ENCODE results near the gene ANXA11.

ANXA11 gene

DNA sequence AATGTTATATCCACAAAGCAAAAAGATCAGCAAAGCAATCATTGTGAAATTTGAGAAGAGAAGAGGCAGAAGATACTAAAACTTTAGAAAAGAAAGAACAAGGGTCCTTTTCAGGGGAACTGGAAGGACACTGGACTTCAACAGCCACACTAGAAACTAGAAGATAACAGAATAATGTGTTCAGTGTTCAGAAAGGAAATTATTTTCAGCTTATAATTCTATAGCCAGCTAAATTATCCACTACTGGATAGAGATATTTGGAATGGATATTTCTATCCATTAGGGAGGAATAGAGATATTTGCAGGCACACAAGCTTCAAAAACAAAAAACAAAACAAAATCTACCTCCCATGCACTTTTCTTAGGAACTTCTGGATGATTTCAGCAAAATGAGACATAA lies 12.8 kb downstream of the ANXA11 start (continued):
- TF ChIP-seq, protein P1, sequence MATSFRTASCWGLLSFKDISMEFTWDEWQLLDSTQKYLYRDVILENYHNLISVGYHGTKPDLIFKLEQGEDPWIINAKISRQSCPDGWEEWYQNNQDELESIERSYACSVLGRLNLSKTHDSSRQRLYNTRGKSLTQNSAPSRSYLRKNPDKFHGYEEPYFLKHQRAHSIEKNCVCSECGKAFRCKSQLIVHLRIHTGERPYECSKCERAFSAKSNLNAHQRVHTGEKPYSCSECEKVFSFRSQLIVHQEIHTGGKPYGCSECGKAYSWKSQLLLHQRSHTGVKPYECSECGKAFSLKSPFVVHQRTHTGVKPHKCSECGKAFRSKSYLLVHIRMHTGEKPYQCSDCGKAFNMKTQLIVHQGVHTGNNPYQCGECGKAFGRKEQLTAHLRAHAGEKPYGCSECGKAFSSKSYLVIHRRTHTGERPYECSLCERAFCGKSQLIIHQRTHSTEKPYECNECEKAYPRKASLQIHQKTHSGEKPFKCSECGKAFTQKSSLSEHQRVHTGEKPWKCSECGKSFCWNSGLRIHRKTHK (tag by site-specific recombination; IDR thresholded peaks at IDR 0.05) = no peak
- TF ChIP-seq, protein P2, sequence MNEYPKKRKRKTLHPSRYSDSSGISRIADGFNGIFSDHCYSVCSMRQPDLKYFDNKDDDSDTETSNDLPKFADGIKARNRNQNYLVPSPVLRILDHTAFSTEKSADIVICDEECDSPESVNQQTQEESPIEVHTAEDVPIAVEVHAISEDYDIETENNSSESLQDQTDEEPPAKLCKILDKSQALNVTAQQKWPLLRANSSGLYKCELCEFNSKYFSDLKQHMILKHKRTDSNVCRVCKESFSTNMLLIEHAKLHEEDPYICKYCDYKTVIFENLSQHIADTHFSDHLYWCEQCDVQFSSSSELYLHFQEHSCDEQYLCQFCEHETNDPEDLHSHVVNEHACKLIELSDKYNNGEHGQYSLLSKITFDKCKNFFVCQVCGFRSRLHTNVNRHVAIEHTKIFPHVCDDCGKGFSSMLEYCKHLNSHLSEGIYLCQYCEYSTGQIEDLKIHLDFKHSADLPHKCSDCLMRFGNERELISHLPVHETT (tag by site-specific recombination; IDR thresholded peaks at IDR 0.05) = no peak

DNA sequence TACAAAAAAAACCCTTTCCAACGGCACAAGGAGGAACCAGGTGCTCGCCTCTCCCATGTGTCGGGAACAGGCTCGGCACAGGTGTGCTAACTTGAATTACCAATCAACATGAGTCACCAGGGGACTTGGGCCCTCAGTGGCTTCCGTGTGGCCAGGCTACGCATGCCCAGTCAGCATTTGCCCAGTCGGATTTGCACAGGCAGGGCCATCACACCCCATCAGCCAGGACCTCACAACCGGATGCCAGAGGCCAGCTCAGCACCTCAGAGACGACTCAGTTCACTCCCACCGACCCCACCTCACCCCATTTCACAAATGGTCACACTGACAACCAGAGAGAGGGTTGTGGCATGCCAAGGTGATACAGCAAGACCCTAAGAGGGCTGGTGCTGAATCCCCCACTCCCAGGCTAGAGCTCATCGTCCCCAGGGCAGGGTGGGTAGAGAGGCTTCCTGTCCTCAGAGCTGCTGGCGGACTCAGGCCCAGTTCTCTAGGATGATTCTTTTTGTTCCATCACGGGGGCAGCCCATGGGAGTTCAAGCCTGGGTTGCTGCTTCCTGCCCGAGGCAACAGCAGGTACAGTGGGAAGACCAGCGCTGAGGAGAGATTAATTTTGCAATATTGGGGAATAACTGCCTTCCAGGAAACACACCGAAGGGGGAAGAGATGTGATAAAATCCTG lies 13.6 kb downstream of the ANXA11 start:
- TF ChIP-seq, protein P1 (tag by site-specific recombination; IDR thresholded peaks at IDR 0.05) = no peak
- TF ChIP-seq ZNF133 (tag by site-specific recombination; IDR thresholded peaks at IDR 0.05) = no peak
- TF ChIP-seq, protein P3, sequence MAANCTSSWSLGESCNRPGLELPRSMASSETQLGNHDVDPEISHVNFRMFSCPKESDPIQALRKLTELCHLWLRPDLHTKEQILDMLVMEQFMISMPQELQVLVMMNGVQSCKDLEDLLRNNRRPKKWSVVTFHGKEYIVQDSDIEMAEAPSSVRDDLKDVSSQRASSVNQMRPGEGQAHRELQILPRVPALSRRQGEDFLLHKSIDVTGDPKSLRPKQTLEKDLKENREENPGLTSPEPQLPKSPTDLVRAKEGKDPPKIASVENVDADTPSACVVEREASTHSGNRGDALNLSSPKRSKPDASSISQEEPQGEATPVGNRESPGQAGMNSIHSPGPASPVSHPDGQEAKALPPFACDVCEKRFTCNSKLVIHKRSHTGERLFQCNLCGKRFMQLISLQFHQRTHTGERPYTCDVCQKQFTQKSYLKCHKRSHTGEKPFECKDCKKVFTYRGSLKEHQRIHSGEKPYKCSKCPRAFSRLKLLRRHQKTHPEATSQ (tag by site-specific recombination; IDR thresholded peaks at IDR 0.05) = no peak
- no peak for TF ChIP-seq GLIS1 (tag by site-specific recombination; IDR thresholded peaks at IDR 0.05)
- no peak for TF ChIP-seq ZNF114 (tag by site-specific recombination; IDR thresholded peaks at IDR 0.05)
- no peak for TF ChIP-seq FEZF1 (tag by site-specific recombination; IDR thresholded peaks at IDR 0.05)
- Histone ChIP-seq H3K27ac (ENCODE audit: extremely low read depth, low read depth, low read length) (no peak overlapping the region), H3K9me3 (ENCODE audit: control insufficient read depth, insufficient read depth, low read depth, low read length) (no peaks in the 10 kb centered on the region), H3K36me3 (ENCODE audit: control insufficient read depth in 2 of 2, insufficient read depth in 1 of 2, low read length in 2 of 2) (peaks cover 0 to 3% of the 10 kb centered on the region in 2 experiments; a peak in 1 of 3 replicates), H3K4me1 (ENCODE audit: control insufficient read depth, insufficient read depth, low read length) (no peaks in the 10 kb centered on the region), H3K4me3 (ENCODE audit: low read depth, low read length) (no peak overlapping the region)
- CTCF ChIA-PET = no interaction called here
- POLR2A ChIA-PET = no interaction called here

DNA sequence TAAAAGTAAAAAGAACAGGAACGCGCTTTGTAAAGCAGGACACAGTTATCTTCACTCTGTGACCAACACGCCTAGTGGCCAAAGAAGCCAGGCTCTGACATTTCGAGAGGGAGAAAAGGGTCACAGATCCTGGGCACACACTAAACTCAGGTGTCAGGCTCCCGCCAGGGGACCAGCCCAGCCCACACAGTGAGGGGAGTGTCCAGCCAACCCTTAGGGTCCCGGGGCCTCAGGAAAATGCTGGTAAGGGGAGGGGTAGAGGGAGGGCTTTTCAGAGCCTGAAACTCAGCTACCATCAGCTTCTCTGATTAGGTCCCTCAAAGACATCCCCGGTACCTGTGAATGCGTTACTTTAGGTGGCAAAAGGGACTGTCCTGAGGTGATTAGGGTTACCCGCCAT lies 16.6 kb downstream of the ANXA11 start:
- Histone ChIP-seq H3K4me3 (ENCODE audit: low read depth, low read length) (no peak overlapping the region), H3K27ac (ENCODE audit: extremely low read depth, low read depth, low read length) (no peak overlapping the region), H3K9me3 (ENCODE audit: control insufficient read depth, insufficient read depth, low read depth, low read length) (no peaks in the 10 kb centered on the region), H3K36me3 (ENCODE audit: control insufficient read depth in 2 of 2, insufficient read depth in 1 of 2, low read length in 2 of 2) (no peaks in the 10 kb centered on the region), H3K4me1 (ENCODE audit: control insufficient read depth, insufficient read depth, low read length) (no peaks in the 10 kb centered on the region)
- POLR2A ChIA-PET = interaction anchor here (1.4 kb wide), 1 partner anchor 15 kb away, joined by 3 read pairs; no protein-coding TSS in a partner anchor
- TF ChIP-seq, protein P4, sequence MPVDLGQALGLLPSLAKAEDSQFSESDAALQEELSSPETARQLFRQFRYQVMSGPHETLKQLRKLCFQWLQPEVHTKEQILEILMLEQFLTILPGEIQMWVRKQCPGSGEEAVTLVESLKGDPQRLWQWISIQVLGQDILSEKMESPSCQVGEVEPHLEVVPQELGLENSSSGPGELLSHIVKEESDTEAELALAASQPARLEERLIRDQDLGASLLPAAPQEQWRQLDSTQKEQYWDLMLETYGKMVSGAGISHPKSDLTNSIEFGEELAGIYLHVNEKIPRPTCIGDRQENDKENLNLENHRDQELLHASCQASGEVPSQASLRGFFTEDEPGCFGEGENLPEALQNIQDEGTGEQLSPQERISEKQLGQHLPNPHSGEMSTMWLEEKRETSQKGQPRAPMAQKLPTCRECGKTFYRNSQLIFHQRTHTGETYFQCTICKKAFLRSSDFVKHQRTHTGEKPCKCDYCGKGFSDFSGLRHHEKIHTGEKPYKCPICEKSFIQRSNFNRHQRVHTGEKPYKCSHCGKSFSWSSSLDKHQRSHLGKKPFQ (tag by site-specific recombination; IDR thresholded peaks at IDR 0.05) = no peak
- TF ChIP-seq ZNF2 (tag by site-specific recombination; IDR thresholded peaks at IDR 0.05) (no peak), SALL2 (tag by site-specific recombination; IDR thresholded peaks at IDR 0.05; ENCODE audit: borderline replicate concordance) (no peak), ZNF561 (tag by site-specific recombination; IDR thresholded peaks at IDR 0.05; ENCODE audit: borderline replicate concordance) (no peak)
- TF ChIP-seq, protein P5, sequence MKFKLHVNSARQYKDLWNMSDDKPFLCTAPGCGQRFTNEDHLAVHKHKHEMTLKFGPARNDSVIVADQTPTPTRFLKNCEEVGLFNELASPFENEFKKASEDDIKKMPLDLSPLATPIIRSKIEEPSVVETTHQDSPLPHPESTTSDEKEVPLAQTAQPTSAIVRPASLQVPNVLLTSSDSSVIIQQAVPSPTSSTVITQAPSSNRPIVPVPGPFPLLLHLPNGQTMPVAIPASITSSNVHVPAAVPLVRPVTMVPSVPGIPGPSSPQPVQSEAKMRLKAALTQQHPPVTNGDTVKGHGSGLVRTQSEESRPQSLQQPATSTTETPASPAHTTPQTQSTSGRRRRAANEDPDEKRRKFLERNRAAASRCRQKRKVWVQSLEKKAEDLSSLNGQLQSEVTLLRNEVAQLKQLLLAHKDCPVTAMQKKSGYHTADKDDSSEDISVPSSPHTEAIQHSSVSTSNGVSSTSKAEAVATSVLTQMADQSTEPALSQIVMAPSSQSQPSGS (tag by site-specific recombination; IDR thresholded peaks at IDR 0.05; ENCODE audit: low read depth) = no peak
- TF ChIP-seq, protein P6, sequence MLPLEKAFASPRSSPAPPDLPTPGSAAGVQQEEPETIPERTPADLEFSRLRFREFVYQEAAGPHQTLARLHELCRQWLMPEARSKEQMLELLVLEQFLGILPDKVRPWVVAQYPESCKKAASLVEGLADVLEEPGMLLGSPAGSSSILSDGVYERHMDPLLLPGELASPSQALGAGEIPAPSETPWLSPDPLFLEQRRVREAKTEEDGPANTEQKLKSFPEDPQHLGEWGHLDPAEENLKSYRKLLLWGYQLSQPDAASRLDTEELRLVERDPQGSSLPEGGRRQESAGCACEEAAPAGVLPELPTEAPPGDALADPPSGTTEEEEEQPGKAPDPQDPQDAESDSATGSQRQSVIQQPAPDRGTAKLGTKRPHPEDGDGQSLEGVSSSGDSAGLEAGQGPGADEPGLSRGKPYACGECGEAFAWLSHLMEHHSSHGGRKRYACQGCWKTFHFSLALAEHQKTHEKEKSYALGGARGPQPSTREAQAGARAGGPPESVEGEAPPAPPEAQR (tag by site-specific recombination; IDR thresholded peaks at IDR 0.05) = no peak
- CTCF ChIA-PET = no interaction called here

Data from HEK293 (cell line).